ENCODE data around the gene TCN2.
"Not testable (repeated sequence)": the region's sequence is repeated elsewhere in the genome, so short reads cannot be mapped to it uniquely, and the experiment has no call there.

TCN2 gene
- total RNA-seq: 0 to 0.31 reads per million in 2 donors

- no peak for DNase-seq
These were observed at the start of gene TCN2 for GRCh38 chr22:30606455-30607299. Gene TCN2, plus strand, starts transcription at chr22:30607174. Its CDS starts 158 bp downstream, at chr22:30607332.

DNA sequence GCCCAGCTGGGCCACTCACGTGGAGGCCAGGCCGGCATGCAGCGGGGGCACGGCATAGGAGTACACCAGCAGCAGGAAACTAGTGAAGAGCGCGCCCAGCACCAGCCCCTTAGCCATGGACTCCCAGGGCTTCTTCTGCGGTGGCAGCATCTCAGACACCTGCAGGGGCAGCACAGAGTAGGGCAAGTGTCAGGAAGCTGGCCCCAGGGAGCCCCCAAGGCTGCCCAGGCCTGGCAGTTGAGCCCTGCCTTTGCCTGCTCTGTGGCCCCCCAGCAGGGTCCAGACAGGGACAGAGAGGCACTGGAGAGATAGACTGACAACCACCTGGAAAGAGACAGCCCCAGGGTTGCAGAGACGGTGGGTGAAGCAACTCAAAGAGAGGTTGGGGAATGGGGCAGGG is 49.7 kb upstream of the TCN2 start:
- DNase-seq: no peak

DNA sequence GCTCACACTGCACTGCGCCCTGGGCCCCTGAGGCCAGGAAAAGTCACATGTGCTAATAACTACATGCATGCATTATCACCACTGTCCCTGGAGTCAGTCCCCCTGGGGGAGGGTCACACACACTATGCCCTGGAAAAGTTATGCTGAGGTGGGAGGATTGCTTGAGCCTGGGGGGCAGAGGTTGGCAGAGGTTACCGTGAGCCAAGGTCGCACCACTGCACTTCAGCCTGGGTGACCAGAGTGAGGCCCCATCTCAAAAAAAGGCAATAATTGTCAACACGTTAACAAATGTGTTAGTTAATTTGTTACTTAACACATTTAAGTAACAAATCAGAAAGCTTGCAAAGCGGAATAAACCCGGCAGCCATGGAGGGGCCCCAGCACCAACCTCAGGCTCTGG is 47.1 kb upstream of the TCN2 start:
- no peak for DNase-seq

- not testable (repeated sequence) for DNase-seq
These were observed 46.3 kb upstream of the TCN2 start for GRCh38 chr22:30560643-30561202.

- no peak for DNase-seq
These were observed 45.4 kb upstream of the TCN2 start for GRCh38 chr22:30561402-30562189.

GRCh38 chr22:30562366-30562765 is 44.6 kb upstream of the TCN2 start:
- no peak for DNase-seq

DNA sequence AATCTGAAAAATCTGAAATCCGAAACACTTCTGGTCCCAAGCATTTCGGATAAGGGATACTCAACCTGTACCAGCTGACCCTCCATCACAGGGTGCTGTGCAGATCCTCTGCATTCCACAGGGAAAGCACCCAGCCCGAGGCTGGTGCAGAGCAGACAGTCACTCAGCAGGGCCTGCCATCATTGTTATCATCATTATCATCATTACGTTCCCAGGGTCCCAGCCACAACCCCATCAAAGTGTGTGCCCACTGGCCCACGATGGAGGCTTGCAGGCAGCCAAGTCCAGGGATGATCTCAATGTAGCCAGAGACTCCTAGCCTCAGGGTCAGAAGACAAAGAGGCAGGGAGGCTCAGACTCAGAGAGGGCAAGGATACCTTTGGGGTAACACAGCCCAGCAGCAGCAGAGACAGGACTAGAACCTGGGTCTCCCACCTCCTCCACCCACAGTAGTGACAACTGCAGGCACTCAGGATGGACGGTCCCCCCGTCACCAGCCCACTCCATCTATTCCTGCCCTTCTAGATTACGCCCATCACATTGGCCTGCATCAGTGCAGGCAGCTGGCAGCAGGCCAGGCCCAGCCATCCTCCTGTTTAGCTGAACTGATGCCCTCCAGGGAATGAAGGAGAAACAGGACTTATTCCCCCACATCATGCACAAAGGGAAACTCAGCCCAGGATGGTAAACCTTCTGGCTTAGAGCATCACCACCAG is 42.8 kb upstream of the TCN2 start:
- no peak for DNase-seq

- DNase-seq: no peak
These were observed 42.2 kb upstream of the TCN2 start for GRCh38 chr22:30564761-30565119.

DNA sequence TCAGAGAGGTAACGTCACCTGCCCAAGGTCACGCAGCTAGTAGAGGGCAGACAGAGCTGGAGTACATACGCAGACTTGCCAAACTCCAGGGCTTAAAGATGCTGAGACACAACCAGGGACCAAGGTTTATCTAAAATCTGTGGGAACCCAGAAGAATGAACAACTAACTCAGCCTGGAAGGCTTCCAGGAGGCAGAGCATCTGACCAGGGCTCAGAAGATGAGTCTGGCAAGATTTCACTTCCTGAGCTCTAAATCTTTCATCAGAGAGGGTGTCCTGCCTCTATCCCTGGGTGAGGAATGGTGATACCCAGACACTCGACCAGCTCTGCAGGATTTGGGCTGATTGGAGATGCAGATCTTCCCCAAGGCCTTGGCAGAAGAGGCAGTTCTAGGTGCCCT is 41.6 kb upstream of the TCN2 start:
- no peak for DNase-seq

- no peak for DNase-seq
These were observed 40.8 kb upstream of the TCN2 start for GRCh38 chr22:30566125-30566524.

- not testable (repeated sequence) for DNase-seq
These were observed 39.7 kb upstream of the TCN2 start for GRCh38 chr22:30567277-30567676.

GRCh38 chr22:30568137-30568805 is 38.7 kb upstream of the TCN2 start:
- DNase-seq: no peak

- no peak for DNase-seq
These were observed 37.2 kb upstream of the TCN2 start for GRCh38 chr22:30569674-30570202.

DNA sequence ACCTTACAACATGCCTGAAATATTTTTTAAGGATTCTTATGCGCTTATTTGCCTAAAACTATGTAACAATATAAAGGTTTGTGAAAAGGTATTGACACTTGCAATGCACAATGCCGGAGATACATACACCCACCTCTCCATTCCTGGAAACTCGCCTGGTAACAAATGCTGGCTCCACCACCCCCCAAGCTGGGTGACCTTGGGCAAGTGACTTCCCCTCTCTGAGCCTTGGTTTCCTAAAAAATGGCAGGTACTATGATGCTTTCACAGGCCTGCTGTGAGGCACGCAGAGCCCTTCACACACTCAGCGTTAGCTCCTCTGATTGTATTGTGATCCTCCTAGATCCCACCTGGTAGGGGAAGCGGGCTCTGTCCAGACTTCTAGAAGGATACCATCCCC is 34.8 kb upstream of the TCN2 start:
- no peak for DNase-seq

DNA sequence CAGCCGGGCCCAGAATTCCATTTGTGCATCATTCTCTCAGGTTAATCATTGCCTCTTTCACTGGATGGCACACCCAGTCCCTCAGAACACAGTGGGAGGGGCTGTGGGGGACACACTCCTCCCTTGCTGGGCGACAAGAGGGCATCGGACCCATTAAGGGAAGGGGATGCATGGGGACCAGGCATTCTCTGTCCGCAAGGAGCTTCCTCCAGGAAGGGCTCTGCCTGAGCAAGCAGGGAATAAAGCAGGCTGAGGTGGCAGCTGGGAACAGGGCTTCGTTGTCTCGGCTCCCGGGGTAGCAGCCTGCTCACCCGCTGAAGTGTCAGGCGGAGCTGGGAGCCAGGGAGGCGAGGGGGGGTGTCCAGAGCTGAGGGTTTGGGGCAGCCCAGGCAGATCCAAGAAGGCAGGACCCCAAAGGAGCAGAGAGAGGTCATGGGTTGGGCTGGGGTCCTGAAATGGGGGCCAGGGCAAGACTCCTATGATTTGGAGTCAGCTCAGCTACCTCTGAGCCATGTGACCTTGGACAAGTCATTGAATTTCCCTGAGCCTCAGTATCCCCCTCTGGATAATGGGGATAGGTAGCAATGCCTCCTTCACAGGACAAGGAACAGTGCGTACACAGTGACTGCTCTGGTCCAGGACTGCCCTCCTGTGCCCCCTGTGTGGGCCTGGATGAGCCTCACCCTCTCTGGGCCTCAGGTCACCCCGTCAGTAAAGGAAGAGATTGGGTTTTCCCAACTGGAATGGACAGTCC is 34.0 kb upstream of the TCN2 start:
- no peak for DNase-seq

GRCh38 chr22:30573594-30574094 is 33.3 kb upstream of the TCN2 start:
- DNase-seq: no peak

DNA sequence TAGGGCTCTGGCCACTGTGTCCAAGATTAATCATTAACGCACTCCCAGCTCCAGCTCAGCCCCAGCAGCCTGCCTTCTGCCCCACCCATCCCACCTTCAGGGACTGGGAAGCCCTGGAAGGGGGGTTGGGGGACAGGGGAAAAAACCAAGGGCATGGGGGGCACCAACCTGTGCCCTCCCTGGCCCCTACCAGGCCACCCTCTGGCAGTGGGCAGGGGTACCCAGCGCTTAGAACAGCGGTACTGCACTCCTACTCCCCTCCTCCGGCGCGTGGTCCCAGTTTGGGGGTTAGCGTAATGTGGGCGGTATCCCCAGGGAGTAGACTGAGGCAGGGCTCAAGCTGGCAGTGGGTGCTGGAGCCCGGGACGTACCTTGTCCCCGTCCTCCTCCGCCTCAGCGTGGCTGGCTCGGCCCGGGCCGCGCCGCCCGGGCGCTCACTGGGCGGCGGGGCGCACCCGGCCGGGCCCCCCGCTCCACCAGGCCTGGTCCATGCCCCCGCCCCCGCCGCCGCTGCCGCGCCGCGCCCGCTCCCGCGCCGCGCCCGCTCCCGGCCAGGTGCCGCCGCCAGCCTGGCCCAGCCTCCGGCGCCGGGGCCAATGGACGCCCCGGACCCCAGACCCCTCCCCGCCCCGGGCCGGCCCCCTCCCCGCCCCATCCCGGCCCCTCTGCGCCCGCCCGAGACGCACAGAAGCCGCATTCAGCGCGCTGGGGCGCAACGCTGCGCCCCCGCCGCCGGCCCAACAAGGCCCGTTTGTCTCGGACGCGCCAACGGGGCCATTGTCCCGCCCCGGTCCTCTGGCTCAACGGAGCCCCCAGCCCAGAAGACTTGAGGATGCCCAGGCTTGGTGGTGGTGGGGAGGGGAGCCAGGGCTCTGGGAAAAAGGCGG is 32.6 kb upstream of the TCN2 start, which contains the start of gene GAL3ST1:
Gene GAL3ST1, minus strand, starts transcription at position 571 of the 887 bp plus-strand sequence. CDS start 17,273 bp downstream, outside the sequence.
- no peak for DNase-seq

DNA sequence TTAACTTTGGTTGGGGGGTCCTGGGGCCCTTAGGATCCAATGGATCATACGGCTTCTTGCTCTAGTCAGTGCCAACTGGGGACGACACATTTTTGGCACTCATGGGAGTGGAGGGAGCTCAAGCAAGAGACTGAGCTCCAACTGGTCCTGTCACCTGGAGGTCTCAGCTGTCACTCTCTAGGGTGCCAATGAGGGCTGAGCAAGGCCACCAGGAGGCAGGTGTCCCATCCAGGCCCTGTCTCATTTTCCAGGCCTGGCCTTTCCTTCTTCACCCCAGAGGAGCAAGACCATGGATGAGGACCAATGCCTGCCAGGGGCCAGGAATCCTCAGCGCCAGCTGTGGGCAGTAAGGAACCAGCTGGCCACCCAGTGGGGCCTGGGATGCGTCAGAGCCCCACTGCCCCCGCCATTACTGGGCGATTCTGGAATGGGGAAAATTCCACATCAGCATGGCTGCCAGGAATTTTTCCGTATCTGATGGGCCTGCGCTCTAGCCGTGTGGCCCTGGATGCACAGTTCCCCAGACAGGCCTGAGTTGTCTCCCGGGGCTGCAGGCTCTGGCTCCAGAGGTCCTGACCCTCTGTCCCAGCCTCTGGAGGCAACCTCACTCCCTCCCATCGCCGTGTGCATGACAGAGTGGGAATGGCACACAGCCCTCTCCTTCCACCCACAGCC is 31.8 kb upstream of the TCN2 start:
- no peak for DNase-seq

- no peak for DNase-seq
These were observed 31.1 kb upstream of the TCN2 start for GRCh38 chr22:30575859-30576258.

Measured in activated gamma-delta T cell (primary cell).